K562 (cell line): ENCODE data around the gene CDK5R1. TPM values are rescaled to one million over a fixed set of nuclear protein-coding genes. Genes with fewer than 3 reads are reported as not detected.

ENCODE experiments used
- C11orf30 ChIP-seq: fragments of 450-650 bp; IDR thresholded peaks from 2 replicates; pipeline ENCODE4 v1.6.1; 2016; ENCODE audit warnings: low read depth, mild to moderate bottlenecking
- ETV6 ChIP-seq, 3 experiments: fragments of 150-350 bp in 1 of 3; sonication (generic) in 1 of 3; formaldehyde crosslinking in 1 of 3; IDR thresholded peaks; 2 replicates each; pipeline versions ENCODE4 v1.6.1 to v1.8.0; 2014 to 2022; ENCODE audit warnings: borderline replicate concordance in 2 of 3, low read depth in 2 of 3, antibody characterized with exemption in 1 of 3, low read length in 1 of 3, mild to moderate bottlenecking in 1 of 3, missing genetic modification reagents in 1 of 3
- HDAC2 ChIP-seq: fragments of 450-650 bp; IDR thresholded peaks from 2 replicates; pipeline ENCODE4 v1.6.1; 2016; ENCODE audit warnings: mild to moderate bottlenecking
- JUND ChIP-seq, 2 experiments: IDR thresholded peaks; 2 replicates in 1 of 2; 3 replicates in 1 of 2; pipeline ENCODE4 v1.6.1; 2011; ENCODE audit warnings: borderline replicate concordance in 2 of 2, low read depth in 2 of 2, low read length in 2 of 2, improper control_type of control experiment in 1 of 2, missing biosample characterization in 1 of 2, missing genetic modification characterization in 1 of 2, missing genetic modification reagents in 1 of 2
- KLF13 ChIP-seq: fragments of 450-650 bp; IDR thresholded peaks from 2 replicates; pipeline ENCODE4 v1.6.1; 2016; ENCODE audit warnings: missing genetic modification characterization, low read depth, mild to moderate bottlenecking, missing compliant biosample characterization, moderate library complexity, borderline replicate concordance
- NFE2L1 ChIP-seq: fragments of 450-650 bp; IDR thresholded peaks from 2 replicates; pipeline ENCODE4 v1.6.1; 2016; ENCODE audit warnings: missing genetic modification characterization, low read depth, mild to moderate bottlenecking, missing compliant biosample characterization, moderate library complexity, borderline replicate concordance
- TBP ChIP-seq: optimal IDR thresholded peaks from 2 replicates; pipeline ENCODE3; 2011; ENCODE audit warnings: low read depth, low read length, improper control_type of control experiment
- YY1 ChIP-seq, 3 experiments: IDR thresholded peaks; 2 replicates each; pipeline ENCODE4 v1.6.1; 2011; ENCODE audit warnings: low read length in 2 of 3, mild to moderate bottlenecking in 2 of 3, moderate library complexity in 2 of 3, borderline replicate concordance in 1 of 3, control low read depth in 1 of 3, low read depth in 1 of 3; ENCODE audit not compliant: insufficient read depth in 3 of 3, insufficient replicate concordance in 2 of 3, control insufficient read depth in 1 of 3, insufficient read length in 1 of 3; ENCODE audit errors: extremely low read depth in 1 of 3
- ZNF134 ChIP-seq: fragments of 250-450 bp; sonication (Bioruptor Pico); conservative IDR thresholded peaks from 2 replicates; pipeline ENCODE4 v1.4.0; 2020
- polyA plus RNA-seq, 8 experiments: library from polyadenylated mRNA; depleted of rRNA in 4 of 8; stranded (reverse) in 5 of 8; unstranded in 3 of 8; fragments of >200 nt; fragmentation: Nextera tagmentation in 2 of 8; fragmentation: Illumina TruSeq in 1 of 8; extraction: Ambion mirVana in 2 of 8; extraction: Trizol in 1 of 8; gene quantifications; 2 replicates each; pipeline versions ENCODE4 v1.2.1 to v1.2.3, GENCODE V29; 2011 to 2014; ENCODE audit warnings: inconsistent platforms in 1 of 8, missing spikeins in 1 of 8
- total RNA-seq, 7 experiments: library from RNA; depleted of rRNA in 6 of 7; stranded (reverse); fragments of >200 nt in 6 of 7; fragmentation: Illumina TruSeq in 2 of 7; extraction: Trizol in 2 of 7; gene quantifications; 2 replicates each; pipeline versions ENCODE4 v1.2.1 to v1.2.3, GENCODE V29; 2011 to 2021; ENCODE audit warnings: low replicate concordance in 1 of 7
- TF ChIP-seq, protein P1 (sequence below), 2 experiments: fragments of 450-650 bp; formaldehyde crosslinking in 1 of 2; IDR thresholded peaks; 2 replicates each; pipeline versions ENCODE4 v1.4.0 to v1.6.1; 2014 to 2020; ENCODE audit warnings: mild to moderate bottlenecking in 2 of 2, borderline replicate concordance in 1 of 2, low read depth in 1 of 2
- TF ChIP-seq, protein P2 (sequence below): fragments of 450-650 bp; formaldehyde crosslinking; IDR thresholded peaks from 2 replicates; pipeline ENCODE4 v1.4.0; 2022; ENCODE audit warnings: missing genetic modification characterization
- TF ChIP-seq, protein P3 (sequence below): sonication (generic); formaldehyde crosslinking; IDR thresholded peaks from 2 replicates; pipeline ENCODE4 v1.8.0; 2022; ENCODE audit warnings: mild to moderate bottlenecking, missing genetic modification reagents, borderline replicate concordance
- TF ChIP-seq, protein P4 (sequence below): sonication (generic); formaldehyde crosslinking; IDR thresholded peaks from 2 replicates; pipeline ENCODE4 v1.9.0; 2022; ENCODE audit warnings: mild to moderate bottlenecking, missing genetic modification reagents

The CDK5R1 gene
- total and polyA plus RNA-seq, 9 of the 15 experiments (the other 6 are each of a cell fraction or from before 2014, with no cell fraction given): 0.10 to 4.8 (median 2.3) TPM

DNA sequence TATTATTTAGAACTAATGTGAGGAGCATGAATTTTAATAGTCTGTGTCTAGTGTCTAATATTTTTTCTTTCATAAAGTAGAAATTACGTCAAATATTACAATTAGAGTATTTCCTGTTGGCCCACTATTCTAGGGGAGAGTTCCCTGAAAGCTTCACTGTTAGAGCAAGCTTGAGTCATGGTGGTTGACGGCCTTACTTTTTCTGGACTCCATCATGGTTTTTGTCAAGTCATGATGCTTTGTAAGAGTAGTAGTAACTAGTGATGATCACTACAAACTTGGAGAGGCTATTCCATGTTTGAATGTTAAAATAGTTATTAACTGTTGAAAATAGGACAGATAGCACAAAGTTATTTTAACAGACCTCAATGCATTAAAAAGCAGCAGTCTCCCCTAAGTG, 40.8 kb upstream of the CDK5R1 start (continued):
- TF ChIP-seq, protein P1, sequence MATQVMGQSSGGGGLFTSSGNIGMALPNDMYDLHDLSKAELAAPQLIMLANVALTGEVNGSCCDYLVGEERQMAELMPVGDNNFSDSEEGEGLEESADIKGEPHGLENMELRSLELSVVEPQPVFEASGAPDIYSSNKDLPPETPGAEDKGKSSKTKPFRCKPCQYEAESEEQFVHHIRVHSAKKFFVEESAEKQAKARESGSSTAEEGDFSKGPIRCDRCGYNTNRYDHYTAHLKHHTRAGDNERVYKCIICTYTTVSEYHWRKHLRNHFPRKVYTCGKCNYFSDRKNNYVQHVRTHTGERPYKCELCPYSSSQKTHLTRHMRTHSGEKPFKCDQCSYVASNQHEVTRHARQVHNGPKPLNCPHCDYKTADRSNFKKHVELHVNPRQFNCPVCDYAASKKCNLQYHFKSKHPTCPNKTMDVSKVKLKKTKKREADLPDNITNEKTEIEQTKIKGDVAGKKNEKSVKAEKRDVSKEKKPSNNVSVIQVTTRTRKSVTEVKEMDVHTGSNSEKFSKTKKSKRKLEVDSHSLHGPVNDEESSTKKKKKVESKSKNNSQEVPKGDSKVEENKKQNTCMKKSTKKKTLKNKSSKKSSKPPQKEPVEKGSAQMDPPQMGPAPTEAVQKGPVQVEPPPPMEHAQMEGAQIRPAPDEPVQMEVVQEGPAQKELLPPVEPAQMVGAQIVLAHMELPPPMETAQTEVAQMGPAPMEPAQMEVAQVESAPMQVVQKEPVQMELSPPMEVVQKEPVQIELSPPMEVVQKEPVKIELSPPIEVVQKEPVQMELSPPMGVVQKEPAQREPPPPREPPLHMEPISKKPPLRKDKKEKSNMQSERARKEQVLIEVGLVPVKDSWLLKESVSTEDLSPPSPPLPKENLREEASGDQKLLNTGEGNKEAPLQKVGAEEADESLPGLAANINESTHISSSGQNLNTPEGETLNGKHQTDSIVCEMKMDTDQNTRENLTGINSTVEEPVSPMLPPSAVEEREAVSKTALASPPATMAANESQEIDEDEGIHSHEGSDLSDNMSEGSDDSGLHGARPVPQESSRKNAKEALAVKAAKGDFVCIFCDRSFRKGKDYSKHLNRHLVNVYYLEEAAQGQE (IDR thresholded peaks at IDR 0.05; ENCODE audit: borderline replicate concordance): no peak
- TF ChIP-seq, protein P1 (CRISPR knock-in tag; IDR thresholded peaks at IDR 0.05; ENCODE audit: low read depth): no peak
- TF ChIP-seq, protein P2, sequence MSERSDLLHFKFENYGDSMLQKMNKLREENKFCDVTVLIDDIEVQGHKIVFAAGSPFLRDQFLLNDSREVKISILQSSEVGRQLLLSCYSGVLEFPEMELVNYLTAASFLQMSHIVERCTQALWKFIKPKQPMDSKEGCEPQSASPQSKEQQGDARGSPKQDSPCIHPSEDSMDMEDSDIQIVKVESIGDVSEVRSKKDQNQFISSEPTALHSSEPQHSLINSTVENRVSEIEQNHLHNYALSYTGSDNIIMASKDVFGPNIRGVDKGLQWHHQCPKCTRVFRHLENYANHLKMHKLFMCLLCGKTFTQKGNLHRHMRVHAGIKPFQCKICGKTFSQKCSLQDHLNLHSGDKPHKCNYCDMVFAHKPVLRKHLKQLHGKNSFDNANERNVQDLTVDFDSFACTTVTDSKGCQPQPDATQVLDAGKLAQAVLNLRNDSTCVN (CRISPR knock-in tag): no peak
- TF ChIP-seq, protein P3, sequence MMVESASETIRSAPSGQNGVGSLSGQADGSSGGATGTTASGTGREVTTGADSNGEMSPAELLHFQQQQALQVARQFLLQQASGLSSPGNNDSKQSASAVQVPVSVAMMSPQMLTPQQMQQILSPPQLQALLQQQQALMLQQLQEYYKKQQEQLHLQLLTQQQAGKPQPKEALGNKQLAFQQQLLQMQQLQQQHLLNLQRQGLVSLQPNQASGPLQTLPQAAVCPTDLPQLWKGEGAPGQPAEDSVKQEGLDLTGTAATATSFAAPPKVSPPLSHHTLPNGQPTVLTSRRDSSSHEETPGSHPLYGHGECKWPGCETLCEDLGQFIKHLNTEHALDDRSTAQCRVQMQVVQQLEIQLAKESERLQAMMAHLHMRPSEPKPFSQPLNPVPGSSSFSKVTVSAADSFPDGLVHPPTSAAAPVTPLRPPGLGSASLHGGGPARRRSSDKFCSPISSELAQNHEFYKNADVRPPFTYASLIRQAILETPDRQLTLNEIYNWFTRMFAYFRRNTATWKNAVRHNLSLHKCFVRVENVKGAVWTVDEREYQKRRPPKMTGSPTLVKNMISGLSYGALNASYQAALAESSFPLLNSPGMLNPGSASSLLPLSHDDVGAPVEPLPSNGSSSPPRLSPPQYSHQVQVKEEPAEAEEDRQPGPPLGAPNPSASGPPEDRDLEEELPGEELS (CRISPR knock-in tag): no peak
- TF ChIP-seq YY1 (IDR thresholded peaks at IDR 0.05; ENCODE audit: borderline replicate concordance in 1 of 3, control insufficient read depth in 1 of 3, extremely low read depth in 1 of 3, insufficient read depth in 3 of 3, insufficient read length in 1 of 3, insufficient replicate concordance in 2 of 3, low read depth in 1 of 3, low read length in 2 of 3) (peak in 1 of 3 experiments; percentile 48), JUND (IDR thresholded peaks at IDR 0.05; ENCODE audit: borderline replicate concordance, low read depth, low read length) (peak; percentile 31; the same call in 1 of the 2 replicates), JUND (tag; IDR thresholded peaks at IDR 0.05; ENCODE audit: borderline replicate concordance, low read depth, low read length) (no peak), ZNF134 (no peak), HDAC2 (no peak), ETV6 (IDR thresholded peaks at IDR 0.05; ENCODE audit: borderline replicate concordance in 1 of 2, low read depth in 2 of 2, low read length in 1 of 2) (no peak), ETV6 (CRISPR knock-in tag; IDR thresholded peaks at IDR 0.05; ENCODE audit: borderline replicate concordance) (no peak), TBP (peak; percentile 15), NFE2L1 (tag) (peak; percentile 85), C11orf30 (peak; percentile 92), KLF13 (tag) (no peak)
- TF ChIP-seq, protein P4, sequence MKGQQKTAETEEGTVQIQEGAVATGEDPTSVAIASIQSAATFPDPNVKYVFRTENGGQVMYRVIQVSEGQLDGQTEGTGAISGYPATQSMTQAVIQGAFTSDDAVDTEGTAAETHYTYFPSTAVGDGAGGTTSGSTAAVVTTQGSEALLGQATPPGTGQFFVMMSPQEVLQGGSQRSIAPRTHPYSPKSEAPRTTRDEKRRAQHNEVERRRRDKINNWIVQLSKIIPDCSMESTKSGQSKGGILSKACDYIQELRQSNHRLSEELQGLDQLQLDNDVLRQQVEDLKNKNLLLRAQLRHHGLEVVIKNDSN (CRISPR knock-in tag): no peak
